WTC11 (cell line): ENCODE measurements around the gene MAGOHB.

ENCODE experiments used
- E2F1 ChIP-seq: sonication (generic); formaldehyde crosslinking; IDR thresholded peaks from 2 replicates; pipeline ENCODE4 v1.8.0; 2022; ENCODE audit warnings: mild to moderate bottlenecking, missing genetic modification reagents
- ELF4 ChIP-seq: sonication (generic); formaldehyde crosslinking; IDR thresholded peaks from 2 replicates; pipeline ENCODE4 v1.8.1; 2022; ENCODE audit warnings: low read depth, mild to moderate bottlenecking, moderate library complexity, missing genetic modification reagents
- FOXK1 ChIP-seq: sonication (generic); formaldehyde crosslinking; IDR thresholded peaks from 2 replicates; pipeline ENCODE4 v1.8.0; 2022; ENCODE audit warnings: mild to moderate bottlenecking, moderate library complexity, missing genetic modification reagents
- KAT7 ChIP-seq: sonication (generic); formaldehyde crosslinking; IDR thresholded peaks from 2 replicates; pipeline ENCODE4 v1.8.1; 2023; ENCODE audit warnings: missing genetic modification reagents, mild to moderate bottlenecking, borderline replicate concordance
- NFYB ChIP-seq: sonication (generic); formaldehyde crosslinking; conservative IDR thresholded peaks from 2 replicates; pipeline ENCODE4 v1.8.0; 2022; ENCODE audit warnings: low read depth, missing genetic modification reagents
- ZNF138 ChIP-seq: sonication (generic); formaldehyde crosslinking; conservative IDR thresholded peaks from 2 replicates; pipeline ENCODE4 v1.8.1; 2022; ENCODE audit warnings: mild to moderate bottlenecking, moderate library complexity, missing genetic modification reagents
- ZNF263 ChIP-seq: sonication (generic); formaldehyde crosslinking; IDR thresholded peaks from 2 replicates; pipeline ENCODE4 v1.8.1; 2022; ENCODE audit warnings: low read depth, mild to moderate bottlenecking, moderate library complexity, missing genetic modification reagents
- ZNF317 ChIP-seq: sonication (generic); formaldehyde crosslinking; IDR thresholded peaks from 2 replicates; pipeline ENCODE4 v1.8.1; 2023; ENCODE audit warnings: low read depth, mild to moderate bottlenecking, moderate library complexity, missing genetic modification reagents, borderline replicate concordance
- ZNF532 ChIP-seq: fragments of 250-450 bp; sonication (Bioruptor Pico); IDR thresholded peaks from 2 replicates; pipeline ENCODE4 v1.9.0; 2021; ENCODE audit warnings: mild to moderate bottlenecking, borderline replicate concordance
- TF ChIP-seq, protein P1 (sequence below): sonication (generic); formaldehyde crosslinking; conservative IDR thresholded peaks from 2 replicates; pipeline ENCODE4 v1.8.1; 2023; ENCODE audit warnings: mild to moderate bottlenecking, low read depth, missing genetic modification reagents, moderate library complexity
- TF ChIP-seq, protein P2 (sequence below): fragments of 200-600 bp; IDR thresholded peaks from 2 replicates; pipeline ENCODE4 v1.8.0; 2022; ENCODE audit warnings: antibody characterized with exemption

DNA sequence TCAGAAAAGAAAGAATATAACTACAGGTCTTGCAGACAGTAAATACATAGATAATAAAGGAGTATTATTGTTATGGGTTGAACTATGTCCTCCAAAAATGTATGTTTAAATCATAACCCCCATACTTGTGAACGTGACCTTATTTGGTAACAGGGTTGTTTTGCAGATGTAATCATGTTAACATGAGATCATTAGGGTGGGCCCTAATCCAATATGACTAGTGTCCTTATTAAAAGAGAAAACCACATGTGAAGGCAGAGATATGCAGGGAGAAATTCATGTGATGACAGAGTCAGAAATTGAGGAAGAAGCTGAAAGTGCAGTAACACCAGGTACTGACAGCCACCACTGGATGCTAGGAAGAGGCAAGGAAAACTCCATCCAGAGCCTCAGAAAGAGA is 29.0 kb downstream of the MAGOHB start:
- no peak for TF ChIP-seq ZNF263 (CRISPR knock-in tag)
- TF ChIP-seq, protein P1, sequence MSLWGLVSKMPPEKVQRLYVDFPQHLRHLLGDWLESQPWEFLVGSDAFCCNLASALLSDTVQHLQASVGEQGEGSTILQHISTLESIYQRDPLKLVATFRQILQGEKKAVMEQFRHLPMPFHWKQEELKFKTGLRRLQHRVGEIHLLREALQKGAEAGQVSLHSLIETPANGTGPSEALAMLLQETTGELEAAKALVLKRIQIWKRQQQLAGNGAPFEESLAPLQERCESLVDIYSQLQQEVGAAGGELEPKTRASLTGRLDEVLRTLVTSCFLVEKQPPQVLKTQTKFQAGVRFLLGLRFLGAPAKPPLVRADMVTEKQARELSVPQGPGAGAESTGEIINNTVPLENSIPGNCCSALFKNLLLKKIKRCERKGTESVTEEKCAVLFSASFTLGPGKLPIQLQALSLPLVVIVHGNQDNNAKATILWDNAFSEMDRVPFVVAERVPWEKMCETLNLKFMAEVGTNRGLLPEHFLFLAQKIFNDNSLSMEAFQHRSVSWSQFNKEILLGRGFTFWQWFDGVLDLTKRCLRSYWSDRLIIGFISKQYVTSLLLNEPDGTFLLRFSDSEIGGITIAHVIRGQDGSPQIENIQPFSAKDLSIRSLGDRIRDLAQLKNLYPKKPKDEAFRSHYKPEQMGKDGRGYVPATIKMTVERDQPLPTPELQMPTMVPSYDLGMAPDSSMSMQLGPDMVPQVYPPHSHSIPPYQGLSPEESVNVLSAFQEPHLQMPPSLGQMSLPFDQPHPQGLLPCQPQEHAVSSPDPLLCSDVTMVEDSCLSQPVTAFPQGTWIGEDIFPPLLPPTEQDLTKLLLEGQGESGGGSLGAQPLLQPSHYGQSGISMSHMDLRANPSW, result no peak
- TF ChIP-seq, protein P2, sequence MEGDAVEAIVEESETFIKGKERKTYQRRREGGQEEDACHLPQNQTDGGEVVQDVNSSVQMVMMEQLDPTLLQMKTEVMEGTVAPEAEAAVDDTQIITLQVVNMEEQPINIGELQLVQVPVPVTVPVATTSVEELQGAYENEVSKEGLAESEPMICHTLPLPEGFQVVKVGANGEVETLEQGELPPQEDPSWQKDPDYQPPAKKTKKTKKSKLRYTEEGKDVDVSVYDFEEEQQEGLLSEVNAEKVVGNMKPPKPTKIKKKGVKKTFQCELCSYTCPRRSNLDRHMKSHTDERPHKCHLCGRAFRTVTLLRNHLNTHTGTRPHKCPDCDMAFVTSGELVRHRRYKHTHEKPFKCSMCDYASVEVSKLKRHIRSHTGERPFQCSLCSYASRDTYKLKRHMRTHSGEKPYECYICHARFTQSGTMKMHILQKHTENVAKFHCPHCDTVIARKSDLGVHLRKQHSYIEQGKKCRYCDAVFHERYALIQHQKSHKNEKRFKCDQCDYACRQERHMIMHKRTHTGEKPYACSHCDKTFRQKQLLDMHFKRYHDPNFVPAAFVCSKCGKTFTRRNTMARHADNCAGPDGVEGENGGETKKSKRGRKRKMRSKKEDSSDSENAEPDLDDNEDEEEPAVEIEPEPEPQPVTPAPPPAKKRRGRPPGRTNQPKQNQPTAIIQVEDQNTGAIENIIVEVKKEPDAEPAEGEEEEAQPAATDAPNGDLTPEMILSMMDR, result no peak
- TF ChIP-seq NFYB (CRISPR knock-in tag), result no peak
- TF ChIP-seq ZNF532 (CRISPR knock-in tag), result no peak
- TF ChIP-seq FOXK1 (CRISPR knock-in tag), result no peak
- TF ChIP-seq ZNF317 (CRISPR knock-in tag), result no peak
- TF ChIP-seq ELF4 (CRISPR knock-in tag), result no peak
- no peak for TF ChIP-seq E2F1 (CRISPR knock-in tag)
- TF ChIP-seq ZNF138 (CRISPR knock-in tag), result no peak
- no peak for TF ChIP-seq KAT7 (CRISPR knock-in tag)
